K562 (cell line): ENCODE data around the gene TBC1D16. TPM values are rescaled to one million over a fixed set of nuclear protein-coding genes. Genes with fewer than 3 reads are reported as not detected.

Experiments
- ATF4 ChIP-seq: fragments of 450-650 bp; formaldehyde crosslinking; IDR thresholded peaks from 2 replicates; pipeline ENCODE4 v1.4.0; 2022; ENCODE audit warnings: mild to moderate bottlenecking, moderate library complexity
- E2F6 ChIP-seq, 2 experiments: IDR thresholded peaks; 2 replicates each; pipeline ENCODE4 v1.6.1; 2011; ENCODE audit warnings: borderline replicate concordance in 1 of 2, control low read depth in 1 of 2, low read depth in 1 of 2, low read length in 1 of 2, mild to moderate bottlenecking in 1 of 2, mixed read lengths in 1 of 2, moderate library complexity in 1 of 2; ENCODE audit not compliant: insufficient read depth in 1 of 2, insufficient read length in 1 of 2, poor library complexity in 1 of 2, severe bottlenecking in 1 of 2; ENCODE audit errors: extremely low read depth in 1 of 2
- ELF1 ChIP-seq: fragments of 200-800 bp; sonication (Bioruptor generic); IDR thresholded peaks from 2 replicates; pipeline ENCODE4 v1.6.1; 2016; ENCODE audit warnings: missing genetic modification characterization, missing compliant biosample characterization
- ESRRA ChIP-seq: fragments of 450-650 bp; IDR thresholded peaks from 2 replicates; pipeline ENCODE4 v1.6.1; 2014; ENCODE audit warnings: low read depth, mild to moderate bottlenecking, moderate library complexity, borderline replicate concordance
- FOS ChIP-seq: IDR thresholded peaks from 3 replicates; pipeline ENCODE4 v1.6.1; 2011; ENCODE audit not compliant: insufficient read length; ENCODE audit errors: extremely low read depth
- FOSL1 ChIP-seq: fragments of 200-800 bp; sonication (Bioruptor generic); conservative IDR thresholded peaks from 2 replicates; pipeline ENCODE4 v1.6.1; 2016; ENCODE audit warnings: missing genetic modification characterization, missing compliant biosample characterization
- HOMEZ ChIP-seq: fragments of 250-450 bp; sonication (Bioruptor Pico); IDR thresholded peaks from 2 replicates; pipeline ENCODE4 v1.4.0; 2020; ENCODE audit warnings: mild to moderate bottlenecking, moderate library complexity
- MTA3 ChIP-seq: fragments of 450-650 bp; formaldehyde crosslinking; IDR thresholded peaks from 2 replicates; pipeline ENCODE4 v1.6.1; 2017; ENCODE audit warnings: mild to moderate bottlenecking, borderline replicate concordance
- NCOA1 ChIP-seq: fragments of 450-650 bp; IDR thresholded peaks from 2 replicates; pipeline ENCODE4 v1.6.1; 2016; ENCODE audit warnings: low read depth
- RBM34 ChIP-seq: fragments of 200-400 bp; formaldehyde crosslinking; IDR thresholded peaks from 2 replicates; pipeline ENCODE4 v1.6.1; 2018; ENCODE audit warnings: low read length, borderline replicate concordance; ENCODE audit not compliant: insufficient read depth
- TBL1XR1 ChIP-seq, 2 experiments: IDR thresholded peaks; 2 replicates each; pipeline ENCODE4 v1.6.1; 2012; ENCODE audit warnings: improper control_type of control experiment in 2 of 2, low read length in 2 of 2, mild to moderate bottlenecking in 1 of 2
- ZEB2 ChIP-seq: fragments of 450-650 bp; IDR thresholded peaks from 2 replicates; pipeline ENCODE4 v1.6.1; 2016
- ZNF124 ChIP-seq: sonication (generic); formaldehyde crosslinking; IDR thresholded peaks from 2 replicates; pipeline ENCODE4 v1.8.1; 2022; ENCODE audit warnings: missing genetic modification reagents
- ZNF274 ChIP-seq: IDR thresholded peaks from 2 replicates; pipeline ENCODE4 v1.6.1; 2011; ENCODE audit warnings: low read depth, mild to moderate bottlenecking, low read length, moderate library complexity, borderline replicate concordance
- ZNF316 ChIP-seq: fragments of 450-650 bp; IDR thresholded peaks from 2 replicates; pipeline ENCODE4 v1.6.1; 2016
- ZNF324 ChIP-seq: fragments of 250-450 bp; sonication (Bioruptor Pico); IDR thresholded peaks from 2 replicates; pipeline ENCODE4 v1.4.0; 2020; ENCODE audit warnings: mild to moderate bottlenecking
- ZNF408 ChIP-seq: fragments of 250-450 bp; sonication (Bioruptor Pico); IDR thresholded peaks from 2 replicates; pipeline ENCODE4 v1.4.0; 2020; ENCODE audit warnings: low read depth, mild to moderate bottlenecking, moderate library complexity
- ZNF583 ChIP-seq: fragments of 250-450 bp; sonication (Bioruptor Pico); IDR thresholded peaks from 2 replicates; pipeline ENCODE4 v1.4.0; 2020
- ZNF695 ChIP-seq: fragments of 450-650 bp; formaldehyde crosslinking; IDR thresholded peaks from 2 replicates; pipeline ENCODE4 v1.4.0; 2020; ENCODE audit warnings: mild to moderate bottlenecking, moderate library complexity
- ZNF76 ChIP-seq: fragments of 250-450 bp; sonication (Bioruptor Pico); IDR thresholded peaks from 2 replicates; pipeline ENCODE4 v1.4.0; 2020; ENCODE audit warnings: mild to moderate bottlenecking, moderate library complexity, borderline replicate concordance
- ZNF764 ChIP-seq: fragments of 250-450 bp; sonication (Bioruptor Pico); IDR thresholded peaks from 2 replicates; pipeline ENCODE4 v1.4.0; 2020; ENCODE audit warnings: low read depth, mild to moderate bottlenecking, moderate library complexity
- polyA plus RNA-seq, 8 experiments: library from polyadenylated mRNA; depleted of rRNA in 4 of 8; stranded (reverse) in 5 of 8; unstranded in 3 of 8; fragments of >200 nt; fragmentation: Nextera tagmentation in 2 of 8; fragmentation: Illumina TruSeq in 1 of 8; extraction: Ambion mirVana in 2 of 8; extraction: Trizol in 1 of 8; gene quantifications; 2 replicates each; pipeline versions ENCODE4 v1.2.1 to v1.2.3, GENCODE V29; 2011 to 2014; ENCODE audit warnings: inconsistent platforms in 1 of 8, missing spikeins in 1 of 8
- total RNA-seq, 7 experiments: library from RNA; depleted of rRNA in 6 of 7; stranded (reverse); fragments of >200 nt in 6 of 7; fragmentation: Illumina TruSeq in 2 of 7; extraction: Trizol in 2 of 7; gene quantifications; 2 replicates each; pipeline versions ENCODE4 v1.2.1 to v1.2.3, GENCODE V29; 2011 to 2021; ENCODE audit warnings: low replicate concordance in 1 of 7

Gene TBC1D16
- total and polyA plus RNA-seq, 9 of the 15 experiments (the other 6 are each of a cell fraction or from before 2014, with no cell fraction given) = 0.01 to 0.20 (median 0.03) TPM; not detected in 1

GRCh38 chr17:80068301-80069222, 32.9 kb upstream of the TBC1D16 start (continued):
- TF ChIP-seq ATF4 (CRISPR knock-in tag) (0 out of 2 replicates have a peak, but pooled peaks have one; percentile 48), RBM34 (no peak), ZNF274 (no peak), ESRRA (peak; percentile 55; the same call in 1 of the 2 replicates), TBL1XR1 (IDR thresholded peaks at IDR 0.05; ENCODE audit: low read length in 2 of 2) (no peak), ZNF316 (no peak), ZNF124 (CRISPR knock-in tag) (no peak), ZNF764 (CRISPR knock-in tag) (no peak), ZEB2 (peak; percentile 7; the same call in 1 of the 2 replicates), ZNF76 (CRISPR knock-in tag) (no peak), ZNF695 (CRISPR knock-in tag) (no peak), FOS (no peak), E2F6 (IDR thresholded peaks at IDR 0.05; ENCODE audit: borderline replicate concordance in 1 of 2, extremely low read depth in 1 of 2, insufficient read depth in 1 of 2, insufficient read length in 1 of 2, low read depth in 1 of 2, low read length in 1 of 2, poor library complexity in 1 of 2, severe bottlenecking in 1 of 2) (peak in 1 of 2 experiments; percentile 8), NCOA1 (no peak), FOSL1 (tag) (peak; percentile 70), ZNF408 (CRISPR knock-in tag) (no peak), MTA3 (no peak; the same call in 1 of the 2 replicates), HOMEZ (CRISPR knock-in tag) (no peak), ZNF583 (CRISPR knock-in tag) (0 out of 2 replicates have a peak, but pooled peaks have one; percentile 18), ZNF324 (CRISPR knock-in tag) (no peak), ELF1 (tag) (peak; percentile 56; the same call in 1 of the 2 replicates)
